Activated naive CD8-positive, alpha-beta T cell treated with anti-CD3 and anti-CD28 coated beads, Interleukin-2, amount 10 ng/mL, durations not matched to agents 7 days and 5 days (primary cell): ENCODE data around the gene ZNF184. TPM values are rescaled to one million over a fixed set of nuclear protein-coding genes. Genes with fewer than 3 reads are reported as not detected.

Source experiments
- ATAC-seq: fragments of 150-1000 bp; cut with Tn5 transposase; one replicate; pipeline ENCODE4 v1.10.0; 2021; ENCODE audit warnings: low read depth, moderate library complexity
- POLR2A ChIA-PET: fragments of 350-600 bp; sonication (Branson Sonifier 250); formaldehyde crosslinking; loops from one replicate; lab custom pipeline; 2021; ENCODE audit warnings: antibody characterized with exemption; lab: Charles Lee
- DNase-seq: peaks from one replicate; pipeline ENCODE4 v3.0.0; 2021
- H3K27ac Mint-ChIP-seq: one replicate; pipeline ENCODE4 v1.8.0; 2022; ENCODE audit warnings: mild to moderate bottlenecking, mixed read lengths
- H3K27me3 Mint-ChIP-seq: one replicate; pipeline ENCODE4 v1.8.0; 2022; ENCODE audit warnings: mild to moderate bottlenecking, moderate library complexity, mixed read lengths
- H3K36me3 Mint-ChIP-seq: one replicate; pipeline ENCODE4 v1.8.0; 2021; ENCODE audit warnings: mild to moderate bottlenecking, mixed read lengths
- H3K4me1 Mint-ChIP-seq: one replicate; pipeline ENCODE4 v1.8.0; 2021; ENCODE audit warnings: mixed read lengths
- H3K4me3 Mint-ChIP-seq: one replicate; pipeline ENCODE4 v1.8.0; 2022; ENCODE audit warnings: mild to moderate bottlenecking, moderate library complexity, mixed read lengths
- H3K9me3 Mint-ChIP-seq: one replicate; pipeline ENCODE4 v1.8.0; 2021; ENCODE audit warnings: mixed read lengths
- total RNA-seq, 2 experiments: library from RNA; stranded (reverse); gene quantifications; one replicate each; pipeline ENCODE4 v1.2.3, GENCODE V29; 2021

Gene ZNF184
- total RNA-seq, 2 experiments from 2014 or later, result 13.1 to 14.1 TPM

DNA sequence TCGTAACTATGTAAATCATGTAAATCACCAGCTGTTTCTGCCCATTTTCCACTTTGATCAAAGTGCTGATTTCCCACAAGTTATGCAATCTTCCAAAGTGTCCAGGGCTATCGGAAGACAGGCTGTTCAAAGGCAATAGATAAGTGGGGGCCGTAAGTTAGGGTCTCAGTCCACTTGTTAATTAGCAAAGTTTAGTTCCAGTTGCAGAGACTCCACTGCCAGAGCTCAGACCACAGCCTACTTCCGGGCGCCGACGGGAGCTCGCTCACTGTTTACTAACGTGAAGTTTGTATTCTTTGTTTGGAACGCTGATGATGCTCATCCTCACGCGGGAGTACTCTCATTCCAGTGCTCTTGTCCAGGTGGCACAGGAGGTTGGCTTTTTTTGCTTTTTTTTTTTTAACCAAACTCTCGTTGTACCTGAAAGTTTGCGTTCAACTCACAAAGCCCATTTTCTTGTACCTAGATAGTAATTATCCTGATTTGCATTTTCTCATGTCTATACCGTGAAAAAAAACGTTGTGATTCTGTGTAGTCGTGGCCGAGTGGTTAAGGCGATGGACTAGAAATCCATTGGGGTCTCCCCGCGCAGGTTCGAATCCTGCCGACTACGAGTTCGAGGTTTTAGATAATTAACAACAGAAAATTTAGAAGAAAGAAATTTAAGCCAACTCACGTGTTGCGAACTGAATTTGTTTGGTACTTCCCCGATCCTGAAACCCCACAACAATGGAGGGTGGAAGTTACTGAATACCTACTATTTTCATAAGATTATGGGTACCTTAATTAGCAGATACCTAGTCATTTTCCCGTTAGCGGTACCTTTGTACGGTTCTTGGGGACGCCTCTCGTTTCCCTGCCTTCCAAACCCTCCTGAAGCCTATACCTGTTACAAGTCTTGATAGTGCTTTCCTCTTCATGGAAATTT is 29.9 kb upstream of the ZNF184 start:
- H3K4me1 Mint-ChIP-seq, result peaks cover 23% of the 10 kb centered on the region
- peak overlapping the region; percentile 77 for H3K27ac Mint-ChIP-seq
- POLR2A ChIA-PET, result interaction anchor here (0.7 to 1.4 kb wide), 4 partner anchors 13 to 363 kb away, joined by 4 to 9 read pairs (median 6); partner anchors contain the start of gene ZNF184
- H3K9me3 Mint-ChIP-seq, result no peaks in the 10 kb centered on the region
- H3K4me3 Mint-ChIP-seq, result peak overlapping the region; percentile 86
- ATAC-seq (peak; percentile 65), DNase-seq (peak; percentile 56)
- H3K27me3 Mint-ChIP-seq, result peaks cover 47% of the 10 kb centered on the region
- no peaks in the 10 kb centered on the region for H3K36me3 Mint-ChIP-seq

DNA sequence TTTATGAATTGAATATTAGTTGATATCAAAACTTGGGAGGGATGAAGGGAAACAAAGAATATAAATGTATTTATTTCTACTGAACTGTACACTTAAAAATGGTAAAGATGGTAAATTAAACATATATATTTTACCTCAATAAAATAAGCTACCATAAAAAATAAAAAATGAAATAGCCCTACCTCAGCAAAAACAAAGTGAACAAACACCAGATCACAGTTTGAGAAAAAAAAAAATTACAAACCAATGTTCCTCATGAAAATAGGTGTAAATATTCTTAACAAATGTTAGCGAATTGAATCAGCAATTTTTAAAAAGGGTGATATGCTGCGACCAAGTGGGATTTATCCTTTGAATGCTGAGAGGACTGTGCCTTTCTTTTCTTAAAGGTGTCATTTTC is 28.3 kb upstream of the ZNF184 start:
- Mint-ChIP-seq H3K27me3 (peaks cover 46% of the 10 kb centered on the region), H3K9me3 (peaks cover 3% of the 10 kb centered on the region), H3K4me1 (peaks cover 23% of the 10 kb centered on the region), H3K36me3 (peaks cover 1% of the 10 kb centered on the region), H3K27ac (no peak overlapping the region), H3K4me3 (no peak overlapping the region)
- DNase-seq, result no peak
- ATAC-seq, result no peak
- POLR2A ChIA-PET, result no interaction called here

- H3K36me3 Mint-ChIP-seq, result peaks cover 1% of the 10 kb centered on the region
- DNase-seq (no peak), ATAC-seq (no peak)
- peaks cover 28% of the 10 kb centered on the region for H3K4me1 Mint-ChIP-seq
- POLR2A ChIA-PET, result no interaction called here
- peak overlapping the region; percentile 36 for H3K27ac Mint-ChIP-seq
- no peak overlapping the region for H3K4me3 Mint-ChIP-seq
- H3K9me3 Mint-ChIP-seq, result peaks cover 3% of the 10 kb centered on the region
- peaks cover 54% of the 10 kb centered on the region for H3K27me3 Mint-ChIP-seq
Measured at GRCh38 chr6:27500177-27500576, 27.3 kb upstream of the ZNF184 start.

- Mint-ChIP-seq H3K4me3 (peak overlapping the region; percentile 78), H3K9me3 (peaks cover 3% of the 10 kb centered on the region), H3K27ac (no peak overlapping the region), H3K27me3 (peaks cover 61% of the 10 kb centered on the region), H3K4me1 (peaks cover 15% of the 10 kb centered on the region), H3K36me3 (peaks cover 4% of the 10 kb centered on the region)
- ATAC-seq, result peak; percentile 61
- DNase-seq, result peak; percentile 56
- POLR2A ChIA-PET, result no interaction called here
Measured at GRCh38 chr6:27495386-27496135, 22.7 kb upstream of the ZNF184 start.

- no peak overlapping the region for H3K27ac Mint-ChIP-seq
Measured at GRCh38 chr6:27494987-27495385, 22.1 kb upstream of the ZNF184 start.

DNA sequence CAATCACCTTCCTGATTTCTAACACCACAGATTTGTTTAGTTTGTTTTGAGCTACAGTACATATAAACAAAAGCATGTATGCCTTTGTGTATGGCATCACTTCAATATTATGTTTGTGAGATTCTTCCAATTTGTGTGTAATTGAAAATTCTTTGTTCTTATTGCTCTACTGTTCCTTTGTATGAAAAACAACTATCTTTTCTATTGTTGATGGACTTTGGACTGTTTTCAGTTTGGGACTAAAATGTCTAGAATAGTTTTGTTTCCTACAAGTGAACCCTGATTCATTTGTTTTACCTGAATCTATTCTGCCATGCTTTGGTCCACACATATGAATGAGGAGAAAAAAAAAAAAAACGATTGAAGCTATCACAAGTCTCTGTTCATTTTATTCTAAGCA is 21.2 kb upstream of the ZNF184 start:
- Mint-ChIP-seq H3K4me1 (peaks cover 15% of the 10 kb centered on the region), H3K27ac (no peak overlapping the region), H3K9me3 (peaks cover 3% of the 10 kb centered on the region), H3K4me3 (no peak overlapping the region), H3K27me3 (peaks cover 48% of the 10 kb centered on the region), H3K36me3 (peaks cover 4% of the 10 kb centered on the region)
- ATAC-seq (no peak), DNase-seq (no peak)
- POLR2A ChIA-PET, result no interaction called here

More at GRCh38 chr6:27494987-27495385, 22.1 kb upstream of the ZNF184 start:
- DNase-seq (no peak), ATAC-seq (no peak)
- Mint-ChIP-seq H3K9me3 (peaks cover 3% of the 10 kb centered on the region), H3K27me3 (peaks cover 55% of the 10 kb centered on the region), H3K4me1 (peaks cover 15% of the 10 kb centered on the region), H3K4me3 (peak overlapping the region; percentile 78), H3K36me3 (peaks cover 4% of the 10 kb centered on the region)
- POLR2A ChIA-PET, result no interaction called here

DNA sequence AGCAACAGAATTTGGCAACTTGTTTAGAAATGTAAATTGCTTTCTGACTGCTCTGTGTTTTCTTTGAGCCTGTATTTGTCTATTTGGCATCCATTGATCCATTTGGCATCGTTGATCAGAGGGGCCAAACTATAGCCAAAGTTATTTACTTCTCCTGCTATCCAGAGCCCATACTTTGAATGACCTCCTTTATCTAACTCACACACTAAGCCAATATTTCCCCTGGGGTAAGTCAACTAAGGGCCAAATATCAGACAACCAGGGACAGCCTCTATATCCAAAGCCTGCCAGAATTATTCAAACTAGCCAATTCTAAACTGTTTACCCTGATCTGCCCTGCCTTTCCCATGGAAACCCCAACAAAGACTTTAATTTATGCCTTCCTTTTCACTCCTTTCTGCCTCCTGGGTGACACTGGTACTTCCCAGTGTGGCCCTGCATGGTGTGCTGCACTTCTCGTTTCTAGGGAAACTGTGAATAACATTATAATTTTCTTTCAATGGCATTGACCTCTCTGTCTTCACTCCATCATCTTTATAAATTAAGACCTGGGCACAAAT is 19.8 kb upstream of the ZNF184 start:
- Mint-ChIP-seq H3K9me3 (peaks cover 3% of the 10 kb centered on the region), H3K36me3 (peaks cover 4% of the 10 kb centered on the region), H3K4me3 (no peak overlapping the region), H3K4me1 (peaks cover 13% of the 10 kb centered on the region), H3K27me3 (peaks cover 37% of the 10 kb centered on the region), H3K27ac (no peak overlapping the region)
- ATAC-seq (no peak), DNase-seq (no peak)
- POLR2A ChIA-PET, result interaction anchor here (1.0 kb wide), 1 partner anchor 13 kb away, joined by 3 read pairs; no protein-coding TSS in a partner anchor

DNA sequence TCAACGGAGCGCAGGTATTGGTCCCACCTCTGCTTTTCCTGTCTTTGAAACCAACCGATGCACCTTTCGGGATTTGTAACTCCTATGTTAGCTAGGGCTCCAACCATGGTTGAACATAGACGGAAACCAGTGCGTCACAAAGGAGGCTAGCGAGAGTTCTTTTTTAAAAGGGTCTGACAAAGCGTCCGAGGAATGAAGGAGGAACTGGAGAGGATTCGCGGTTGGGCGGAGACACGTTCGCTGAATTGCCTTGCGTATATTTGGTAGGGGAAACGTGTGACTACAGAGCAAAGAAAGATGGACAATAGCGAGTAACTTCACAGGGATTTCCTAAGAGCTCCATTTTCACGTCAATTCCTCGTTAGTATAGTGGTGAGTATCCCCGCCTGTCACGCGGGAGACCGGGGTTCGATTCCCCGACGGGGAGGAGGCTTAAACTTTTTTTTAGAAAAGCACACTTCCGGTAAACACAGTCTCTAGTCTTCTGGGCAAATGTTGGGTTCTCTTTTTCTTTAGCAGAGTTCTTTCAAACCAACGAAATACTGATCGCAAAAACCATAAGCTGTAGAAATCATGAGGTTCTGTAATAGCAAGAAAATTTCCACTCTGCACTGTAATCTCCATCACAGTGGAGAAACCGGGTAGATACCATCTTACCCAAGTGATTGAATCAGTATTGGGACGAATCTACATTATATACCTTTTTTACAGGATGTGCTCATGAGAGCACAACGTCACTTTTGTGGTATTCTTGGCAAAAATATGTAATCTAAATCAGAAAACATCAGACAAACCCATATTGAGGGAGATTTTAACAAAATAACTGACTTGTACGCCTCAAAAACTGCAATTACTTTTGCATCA is 6.6 kb upstream of the ZNF184 start:
- H3K9me3 Mint-ChIP-seq, result no peaks in the 10 kb centered on the region
- no peaks in the 10 kb centered on the region for H3K36me3 Mint-ChIP-seq
- H3K27ac Mint-ChIP-seq, result no peak overlapping the region
- DNase-seq, result peak; percentile 90
- peak; percentile 59 for ATAC-seq
- POLR2A ChIA-PET, result interaction anchor here (0.8 to 1.9 kb wide), 15 partner anchors 14 to 414 kb away, joined by 3 to 12 read pairs (median 5); partner anchors contain the start of gene ZNF391
- H3K27me3 Mint-ChIP-seq, result peaks cover 2% of the 10 kb centered on the region
- peaks cover 9% of the 10 kb centered on the region for H3K4me1 Mint-ChIP-seq
- no peak overlapping the region for H3K4me3 Mint-ChIP-seq

DNA sequence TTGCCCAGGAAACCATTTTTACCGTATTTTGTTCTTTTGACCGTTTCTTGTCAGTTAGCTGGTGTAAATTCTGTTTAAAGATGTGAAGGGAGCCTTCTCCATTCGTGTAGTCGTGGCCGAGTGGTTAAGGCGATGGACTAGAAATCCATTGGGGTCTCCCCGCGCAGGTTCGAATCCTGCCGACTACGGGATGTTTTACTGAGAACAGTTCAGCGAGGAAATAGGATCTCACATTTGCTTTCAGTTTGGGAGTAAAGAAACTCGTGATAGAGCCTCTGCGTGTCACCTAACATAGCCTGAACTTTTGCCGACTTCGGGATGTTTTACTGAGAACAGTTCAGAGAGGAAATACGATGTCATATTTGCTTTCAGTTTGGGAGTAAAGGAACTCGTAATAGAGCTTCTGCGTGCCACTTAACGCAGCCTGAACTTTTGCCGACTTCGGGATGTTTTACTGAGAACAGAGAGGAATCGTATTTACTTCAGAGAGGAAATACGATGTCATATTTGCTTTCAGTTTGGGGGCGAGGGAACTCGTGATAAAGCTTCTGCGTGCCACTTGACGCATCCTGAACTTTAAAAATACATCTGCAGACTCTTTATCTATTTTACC is 5.9 kb upstream of the ZNF184 start:
- Mint-ChIP-seq H3K27ac (no peak overlapping the region), H3K27me3 (peaks cover 2% of the 10 kb centered on the region), H3K36me3 (no peaks in the 10 kb centered on the region), H3K4me1 (peaks cover 9% of the 10 kb centered on the region), H3K9me3 (no peaks in the 10 kb centered on the region), H3K4me3 (no peak overlapping the region)
- DNase-seq (peak; percentile 77), ATAC-seq (peak; percentile 74)
- POLR2A ChIA-PET, result interaction anchor here (0.8 to 1.9 kb wide), 15 partner anchors 15 to 415 kb away, joined by 3 to 12 read pairs (median 5); partner anchors contain the start of gene ZNF391

- POLR2A ChIA-PET, result interaction anchor here (1.1 to 1.9 kb wide), 4 partner anchors 333 to 415 kb away, joined by 3 to 12 read pairs (median 8); a partner anchor contains a TSS
- ATAC-seq (peak; percentile 24), DNase-seq (no peak)
- H3K4me3 Mint-ChIP-seq, result no peak overlapping the region
- no peaks in the 10 kb centered on the region for H3K36me3 Mint-ChIP-seq
- H3K27ac Mint-ChIP-seq, result no peak overlapping the region
- H3K4me1 Mint-ChIP-seq, result peaks cover 9% of the 10 kb centered on the region
- H3K9me3 Mint-ChIP-seq, result no peaks in the 10 kb centered on the region
- peaks cover 2% of the 10 kb centered on the region for H3K27me3 Mint-ChIP-seq
Measured at GRCh38 chr6:27478141-27478705, 5.3 kb upstream of the ZNF184 start.

- H3K9me3 Mint-ChIP-seq, result no peaks in the 10 kb centered on the region
- H3K4me1 Mint-ChIP-seq, result peaks cover 9% of the 10 kb centered on the region
- H3K36me3 Mint-ChIP-seq, result no peaks in the 10 kb centered on the region
- H3K4me3 Mint-ChIP-seq, result no peak overlapping the region
- no peaks in the 10 kb centered on the region for H3K27me3 Mint-ChIP-seq
- DNase-seq, result no peak
- no peak for ATAC-seq
- POLR2A ChIA-PET, result interaction anchor here (1.3 kb wide), 1 partner anchor 388 kb away, joined by 3 read pairs; a partner anchor contains a TSS
- no peak overlapping the region for H3K27ac Mint-ChIP-seq
Measured at GRCh38 chr6:27477318-27478013, 4.6 kb upstream of the ZNF184 start.
